NCI-H526 (cell line): ENCODE results near the gene PGLYRP4.
A peak's percentile ranks its signal among the peaks of the same experiment; 100 is the strongest.

Source experiments
- DNase-seq, 2 experiments: peaks; one replicate each; lab custom pipeline; 2025; lab: John Stamatoyannopoulos, UW

The PGLYRP4 gene

GRCh38 chr1:153348511-153349362, at the start of gene PGLYRP4:
Gene PGLYRP4 (minus strand): TSS chr1:153348841. CDS start chr1:153347932, 909 bp downstream.
- no peak for DNase-seq

GRCh38 chr1:153397924-153398651, 49.4 kb upstream of the PGLYRP4 start:
- no peak for DNase-seq

- DNase-seq: no peak
Measured at GRCh38 chr1:153397051-153397923, 48.6 kb upstream of the PGLYRP4 start.

- no peak for DNase-seq
Measured at GRCh38 chr1:153396461-153396860, 47.8 kb upstream of the PGLYRP4 start.

GRCh38 chr1:153395776-153396175, 47.1 kb upstream of the PGLYRP4 start:
- DNase-seq: no peak

GRCh38 chr1:153395136-153395685, 46.6 kb upstream of the PGLYRP4 start:
- DNase-seq: no peak

- DNase-seq: no peak
Measured at GRCh38 chr1:153394391-153394790, 45.8 kb upstream of the PGLYRP4 start.

- DNase-seq: peak in 1 of 2 experiments; percentile 23
Measured at GRCh38 chr1:153393926-153394325, 45.3 kb upstream of the PGLYRP4 start.

- DNase-seq: no peak
Measured at GRCh38 chr1:153392822-153393221, 44.2 kb upstream of the PGLYRP4 start.

GRCh38 chr1:153392258-153392657, 43.6 kb upstream of the PGLYRP4 start:
- DNase-seq: peak in 1 of 2 experiments; percentile 22

GRCh38 chr1:153390938-153391710, 42.5 kb upstream of the PGLYRP4 start, which contains the start of gene S100A8:
Gene S100A8 (minus strand): TSS chr1:153391073. CDS start chr1:153390535, 538 bp downstream.
- no peak for DNase-seq

- no peak for DNase-seq
Measured at GRCh38 chr1:153389973-153390879, 41.6 kb upstream of the PGLYRP4 start.

GRCh38 chr1:153389401-153389800, 40.8 kb upstream of the PGLYRP4 start:
- no peak for DNase-seq

- DNase-seq: no peak
Measured at GRCh38 chr1:153387785-153388184, 39.1 kb upstream of the PGLYRP4 start.

GRCh38 chr1:153387001-153387400, 38.4 kb upstream of the PGLYRP4 start:
- DNase-seq: no peak

GRCh38 chr1:153386500-153386901, 37.9 kb upstream of the PGLYRP4 start:
- DNase-seq: no peak

- DNase-seq: no peak
Measured at GRCh38 chr1:153384958-153385580, 36.4 kb upstream of the PGLYRP4 start.

- no peak for DNase-seq
Measured at GRCh38 chr1:153380711-153381110, 32.1 kb upstream of the PGLYRP4 start.

- DNase-seq: no peak
Measured at GRCh38 chr1:153379591-153379990, 30.9 kb upstream of the PGLYRP4 start.
